ENCODE data around the gene CEMP1. TPM values are rescaled to one million over a fixed set of nuclear protein-coding genes. Genes with fewer than 3 reads are reported as not detected.
A peak's percentile ranks its signal among the peaks of the same experiment; 100 is the strongest.

Gene CEMP1
- total RNA-seq, 1 donor from 2014 or later = not detected

DNA sequence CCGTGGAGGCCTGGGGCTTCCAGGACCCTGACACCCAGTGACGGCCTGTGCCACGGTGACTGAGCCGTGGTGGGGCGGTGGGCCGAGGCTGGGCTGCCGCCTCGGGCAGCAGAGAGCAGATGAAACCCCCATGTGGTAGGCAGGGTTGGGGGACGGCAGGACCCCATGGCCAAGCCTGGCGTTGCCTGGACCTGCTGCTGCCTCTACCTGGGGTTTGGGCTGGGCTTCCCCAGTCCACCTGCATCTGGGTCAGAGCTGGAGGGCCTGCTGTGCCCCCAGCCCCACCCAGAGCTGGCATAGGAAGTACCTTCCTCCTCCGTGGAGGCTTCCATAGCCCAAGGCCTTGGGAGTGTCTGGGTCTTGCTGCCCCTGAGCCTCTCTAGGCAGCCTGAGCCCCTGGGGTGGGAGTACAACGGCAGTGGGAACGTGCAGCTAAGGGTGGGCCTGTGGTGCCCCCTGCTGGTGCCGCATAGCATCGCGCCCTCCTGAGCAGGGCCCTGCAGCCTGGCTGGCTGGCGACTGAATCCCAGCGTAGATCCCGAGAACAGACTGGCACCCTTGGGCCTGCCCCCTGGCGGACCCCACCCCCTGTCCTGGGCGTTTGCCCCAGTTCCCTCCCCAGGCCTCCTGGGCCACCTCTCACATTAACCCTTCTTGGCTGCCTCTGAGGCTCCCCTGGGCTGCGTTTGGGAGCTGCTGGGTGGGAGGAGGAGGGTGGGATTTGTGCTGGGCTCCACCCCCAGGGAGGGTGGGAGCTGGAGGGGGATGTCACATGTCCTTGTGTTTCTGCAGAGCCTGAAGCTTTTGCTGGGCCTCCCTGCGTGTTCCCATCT is 30.1 kb downstream of the CEMP1 start:
- Histone ChIP-seq H3K9me3 (no peaks in the 10 kb centered on the region), H3K36me3 (no peaks in the 10 kb centered on the region), H3K4me3 (peak overlapping the region in 1 of 2 donors; percentile 38), H3K27me3 (no peaks in the 10 kb centered on the region), H3K27ac (no peak overlapping the region), H3K4me1 (peaks cover 12 to 30% of the 10 kb centered on the region in 2 donors)
- DNase-seq (ENCODE audit: low spot score in 2 of 2) = peak in 1 of 2 donors; percentile 89
- peak; percentile 94 to 99 (median 98) for TF ChIP-seq CTCF (IDR thresholded peaks at IDR 0.05)
- intact Hi-C loops (cut with DNase I) = loop anchor here (1.0 to 5.0 kb wide), 3 partner anchors 26 to 161 kb away; partner anchors contain the start of genes ABCA3, CCNF and TBC1D24

GRCh38 chr16:2500430-2500917 is 30.7 kb downstream of the CEMP1 start:
- no peaks in the 10 kb centered on the region for H3K27me3 ChIP-seq
- intact Hi-C loops (cut with DNase I) = loop anchor here (5.0 kb wide), 1 partner anchor 73 kb away; the partner anchor contains the start of gene CCNF

GRCh38 chr16:2499890-2500429 is 31.2 kb downstream of the CEMP1 start:
- Histone ChIP-seq H3K4me1 (peaks cover 12 to 30% of the 10 kb centered on the region in 2 donors), H3K36me3 (no peaks in the 10 kb centered on the region), H3K27me3 (no peaks in the 10 kb centered on the region), H3K27ac (no peak overlapping the region), H3K9me3 (no peaks in the 10 kb centered on the region), H3K4me3 (no peak overlapping the region)
- TF ChIP-seq CTCF (IDR thresholded peaks at IDR 0.05) = no peak
- no peak for DNase-seq (ENCODE audit: low spot score in 2 of 2)
- intact Hi-C loops (cut with DNase I) = loop anchor here (5.0 kb wide), 1 partner anchor 73 kb away; the partner anchor contains the start of gene CCNF

More at GRCh38 chr16:2500430-2500917, 30.7 kb downstream of the CEMP1 start:
- H3K36me3 ChIP-seq = no peaks in the 10 kb centered on the region
- TF ChIP-seq CTCF (IDR thresholded peaks at IDR 0.05) = no peak
- no peak overlapping the region for H3K4me3 ChIP-seq
- no peak for DNase-seq (ENCODE audit: low spot score in 2 of 2)
- peaks cover 12 to 30% of the 10 kb centered on the region in 2 donors for H3K4me1 ChIP-seq
- H3K9me3 ChIP-seq = no peaks in the 10 kb centered on the region
- H3K27ac ChIP-seq = no peak overlapping the region

DNA sequence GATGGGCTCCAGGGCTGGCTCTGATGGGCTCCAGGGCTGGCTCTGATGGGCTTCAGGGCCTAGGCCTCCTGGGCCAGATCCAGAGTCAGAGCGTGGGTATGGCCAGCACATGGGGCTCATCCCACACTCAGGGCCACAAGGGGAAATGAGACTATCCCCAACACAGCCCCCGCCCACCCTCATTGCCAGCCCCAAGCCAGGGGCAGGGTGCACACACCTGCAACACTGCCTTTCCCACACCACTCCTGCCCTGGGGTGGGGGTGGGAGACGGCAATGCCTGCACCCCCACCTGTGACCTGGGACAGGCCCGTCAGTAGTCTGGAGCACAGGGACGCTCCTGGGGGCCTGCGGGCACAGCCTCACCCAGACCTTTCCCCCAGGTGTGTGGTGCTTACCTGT is 31.8 kb downstream of the CEMP1 start:
- no peak for TF ChIP-seq CTCF (IDR thresholded peaks at IDR 0.05)
- H3K4me1 ChIP-seq = peaks cover 12 to 30% of the 10 kb centered on the region in 2 donors
- no peaks in the 10 kb centered on the region for H3K36me3 ChIP-seq
- no peaks in the 10 kb centered on the region for H3K27me3 ChIP-seq
- no peak overlapping the region for H3K27ac ChIP-seq
- H3K9me3 ChIP-seq = no peaks in the 10 kb centered on the region
- intact Hi-C loops (cut with DNase I) = no loop called here
- no peak overlapping the region for H3K4me3 ChIP-seq
- no peak for DNase-seq (ENCODE audit: low spot score in 2 of 2)

- DNase-seq (ENCODE audit: low spot score in 2 of 2) = no peak
- H3K9me3 ChIP-seq = no peaks in the 10 kb centered on the region
- H3K4me1 ChIP-seq = peaks cover 12 to 30% of the 10 kb centered on the region in 2 donors
- no peaks in the 10 kb centered on the region for H3K27me3 ChIP-seq
- no peak overlapping the region for H3K4me3 ChIP-seq
- no peaks in the 10 kb centered on the region for H3K36me3 ChIP-seq
- intact Hi-C loops (cut with DNase I) = no loop called here
- TF ChIP-seq CTCF (IDR thresholded peaks at IDR 0.05) = no peak
- peak overlapping the region in 1 of 2 donors; percentile 34 for H3K27ac ChIP-seq
These were observed 32.5 kb downstream of the CEMP1 start for GRCh38 chr16:2498531-2499253.

Data from ascending aorta (tissue), 2 donors.